K562 (cell line): ENCODE measurements around the gene KNTC1. TPM values are rescaled to one million over a fixed set of nuclear protein-coding genes. Genes with fewer than 3 reads are reported as not detected.

Source experiments
- ATAC-seq: fragments of 200-7000 bp; cut with Tn5 transposase; 3 replicates; pipeline ENCODE4 v1.9.1; 2020; ENCODE audit warnings: moderate library complexity
- BruUV-seq: library from RNA; stranded (reverse); fragments of 400-500 nt; replicated peaks from 2 replicates; lab custom pipeline; 2021; lab: Mats Ljungman, UMichigan
- CTCF ChIA-PET: fragments of 300-600 bp; formaldehyde crosslinking; extraction: SDS; loops from one replicate; lab custom pipeline; 2021; ENCODE audit warnings: low intra/inter-chr PET ratio; lab: Yijun Ruan, JAX
- POLR2A ChIA-PET: fragments of 300-600, 350-650 bp; sonication (Branson Sonifier 250); formaldehyde crosslinking; extraction: SDS; loops from one replicate; lab custom pipeline; 2021; ENCODE audit warnings: antibody characterized with exemption, inconsistent platforms; lab: Yijun Ruan, JAX
- DNase-seq, 4 experiments: peaks; one replicate each; pipeline versions ENCODE4 v3.0.0 to v3.0.0-alpha.2; 2011 to 2018; ENCODE audit warnings: low spot score in 3 of 4, mixed read lengths in 3 of 4; ENCODE audit errors: extremely low read depth in 1 of 4
- FAIRE-seq: peaks from 2 replicates; lab custom pipeline; 2011; peaks lifted over from hg19 to GRCh38; lab: Jason Lieb, UNC
- H2AFZ ChIP-seq: 2 replicates; pipeline ENCODE4 v1.6.0; 2011; ENCODE audit warnings: low read depth, low read length, control low read depth, inconsistent platforms
- H3K27ac ChIP-seq: fragments of 200-600 bp; 3 replicates; pipeline ENCODE4 v1.8.0; 2011; ENCODE audit warnings: low read depth, mild to moderate bottlenecking, control low read depth, inconsistent platforms, low read length, moderate library complexity, mixed read lengths; ENCODE audit errors: extremely low read depth
- H3K27me3 ChIP-seq, 2 experiments: fragments of 300-600 bp in 1 of 2; 2 replicates in 1 of 2; 3 replicates in 1 of 2; pipeline versions ENCODE4 v1.6.0 to v1.8.0; 2011; ENCODE audit warnings: inconsistent platforms in 2 of 2, low read length in 2 of 2, mild to moderate bottlenecking in 1 of 2, mixed read lengths in 1 of 2, moderate library complexity in 1 of 2; ENCODE audit not compliant: control insufficient read depth in 2 of 2, insufficient read depth in 2 of 2
- H3K36me3 ChIP-seq: fragments of 300-600 bp; 3 replicates; pipeline ENCODE4 v1.8.0; 2011; ENCODE audit warnings: mild to moderate bottlenecking, low read length, inconsistent platforms; ENCODE audit not compliant: control insufficient read depth, insufficient read depth
- H3K4me1 ChIP-seq, 2 experiments: fragments of 200-600 bp in 1 of 2; replicated peaks in 1 of 2; 2 replicates in 1 of 2; 3 replicates in 1 of 2; pipeline versions ENCODE4 v1.5.1 to v1.8.0; 2011; ENCODE audit warnings: inconsistent platforms in 2 of 2, low read length in 2 of 2, mild to moderate bottlenecking in 1 of 2, mixed read lengths in 1 of 2, moderate library complexity in 1 of 2; ENCODE audit not compliant: control insufficient read depth in 2 of 2, insufficient read depth in 2 of 2
- H3K4me2 ChIP-seq: 2 replicates; pipeline ENCODE4 v1.6.1; 2011; ENCODE audit warnings: low read length, control low read depth, inconsistent platforms, mixed read lengths; ENCODE audit not compliant: insufficient read depth
- H3K4me3 ChIP-seq: fragments of 200-600 bp; sonication (generic), shearing (Covaris generic); 2 replicates; pipeline ENCODE4 v1.5.1; 2016; ENCODE audit warnings: control low read depth, inconsistent platforms
- H3K79me2 ChIP-seq: fragments of 200-600 bp; 3 replicates; pipeline ENCODE4 v1.8.0; 2011; ENCODE audit warnings: low read length, inconsistent platforms; ENCODE audit not compliant: control insufficient read depth, insufficient read depth
- H3K9ac ChIP-seq, 2 experiments: 2 replicates each; pipeline versions ENCODE4 v1.6.0 to v1.6.1; 2011; ENCODE audit warnings: low read depth in 2 of 2, low read length in 2 of 2, control low read depth in 1 of 2, inconsistent platforms in 1 of 2, mild to moderate bottlenecking in 1 of 2, mixed read lengths in 1 of 2; ENCODE audit not compliant: insufficient read depth in 1 of 2
- H3K9me1 ChIP-seq: one replicate; pipeline ENCODE4 v1.6.0; 2011; ENCODE audit warnings: inconsistent platforms, mild to moderate bottlenecking, low read length, moderate library complexity; ENCODE audit not compliant: control insufficient read depth, insufficient read depth
- H3K9me3 ChIP-seq: replicated peaks from 2 replicates; pipeline ENCODE4 v1.5.1; 2011; ENCODE audit warnings: low read depth, low read length, inconsistent platforms; ENCODE audit not compliant: control insufficient read depth, insufficient read depth
- H4K20me1 ChIP-seq: replicated peaks from 2 replicates; pipeline ENCODE4 v1.6.1; 2011; ENCODE audit warnings: low read length, inconsistent platforms, mixed read lengths; ENCODE audit not compliant: control insufficient read depth, insufficient read depth
- FOXM1 ChIP-seq, 2 experiments: fragments of 450-650 bp in 1 of 2; sonication (generic) in 1 of 2; formaldehyde crosslinking in 1 of 2; IDR thresholded peaks; 2 replicates each; pipeline versions ENCODE4 v1.6.1 to v1.9.0; 2017 to 2022; ENCODE audit warnings: low read depth in 2 of 2, mild to moderate bottlenecking in 2 of 2, missing genetic modification reagents in 1 of 2, moderate library complexity in 1 of 2
- PML ChIP-seq: IDR thresholded peaks from 2 replicates; pipeline ENCODE4 v1.6.1; 2012; ENCODE audit warnings: low read length, inconsistent platforms
- POU5F1 ChIP-seq: fragments of 150-350 bp; IDR thresholded peaks from 2 replicates; pipeline ENCODE4 v1.6.1; 2014; ENCODE audit warnings: borderline replicate concordance, low read length, low read depth, mild to moderate bottlenecking; ENCODE audit not compliant: partially characterized antibody
- ZNF146 ChIP-seq: IDR thresholded peaks from one replicate; pipeline ENCODE4 v1.6.1; 2018; ENCODE audit warnings: missing compliant biosample characterization; ENCODE audit not compliant: unreplicated experiment
- WGBS: fragments of 100-300 bp; shearing (Covaris generic); methylation state at CpG from one replicate; pipeline ENCODE4 v1.1.6; 2016; ENCODE audit warnings: low coverage, mixed read lengths; ENCODE audit not compliant: insufficient coverage; ENCODE audit errors: missing lambda C conversion rate; 5-methylcytosine and 5-hydroxymethylcytosine counted together
- in situ Hi-C: fragments of 300-500 bp; cut with MboI; formaldehyde crosslinking; loops from 4 replicates; pipeline ENCODE4 v1.15.0; 2018; ENCODE audit warnings: inconsistent platforms, mixed read lengths
- intact Hi-C: fragments of 100-400 bp; cut with micrococcal nuclease; formaldehyde crosslinking; loops from 2 replicates; pipeline ENCODE4 v1.14.2; 2022
- polyA plus RNA-seq, 8 experiments: library from polyadenylated mRNA; depleted of rRNA in 4 of 8; stranded (reverse) in 5 of 8; unstranded in 3 of 8; fragments of >200 nt; fragmentation: Nextera tagmentation in 2 of 8; fragmentation: Illumina TruSeq in 1 of 8; extraction: Ambion mirVana in 2 of 8; extraction: Trizol in 1 of 8; gene quantifications; 2 replicates each; pipeline versions ENCODE4 v1.2.1 to v1.2.3, GENCODE V29; 2011 to 2014; ENCODE audit warnings: inconsistent platforms in 1 of 8, missing spikeins in 1 of 8
- total RNA-seq, 7 experiments: library from RNA; depleted of rRNA in 6 of 7; stranded (reverse); fragments of >200 nt in 6 of 7; fragmentation: Illumina TruSeq in 2 of 7; extraction: Trizol in 2 of 7; gene quantifications; 2 replicates each; pipeline versions ENCODE4 v1.2.1 to v1.2.3, GENCODE V29; 2011 to 2021; ENCODE audit warnings: low replicate concordance in 1 of 7
- TF ChIP-seq, protein P1 (sequence below): fragments of 450-650 bp; IDR thresholded peaks from 2 replicates; pipeline ENCODE4 v1.6.1; 2017; ENCODE audit warnings: antibody characterized with exemption, mild to moderate bottlenecking

KNTC1 gene
- total and polyA plus RNA-seq, 9 of the 15 experiments (the other 6 are each of a cell fraction or from before 2014, with no cell fraction given): 38.9 to 135 (median 99.6) TPM

DNA sequence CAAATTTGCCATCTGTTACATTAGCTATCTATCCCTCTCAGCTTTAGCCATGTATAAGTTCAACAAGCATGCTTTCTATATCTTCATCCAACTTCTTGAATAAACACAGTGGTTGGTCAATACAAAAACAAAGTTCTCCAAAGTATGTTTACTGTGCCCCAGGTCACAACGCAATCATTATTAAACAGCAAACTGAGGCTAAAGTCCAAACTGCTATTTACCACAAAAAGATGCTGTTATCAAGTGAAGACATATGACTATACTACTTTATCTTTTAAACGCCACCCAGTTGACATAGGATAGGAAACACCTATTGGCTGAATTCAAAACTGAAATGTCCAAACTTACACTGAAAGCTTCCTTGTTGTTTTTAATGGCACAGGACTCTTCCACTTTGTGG is 38.0 kb upstream of the KNTC1 start (continued):
- TF ChIP-seq, protein P1, sequence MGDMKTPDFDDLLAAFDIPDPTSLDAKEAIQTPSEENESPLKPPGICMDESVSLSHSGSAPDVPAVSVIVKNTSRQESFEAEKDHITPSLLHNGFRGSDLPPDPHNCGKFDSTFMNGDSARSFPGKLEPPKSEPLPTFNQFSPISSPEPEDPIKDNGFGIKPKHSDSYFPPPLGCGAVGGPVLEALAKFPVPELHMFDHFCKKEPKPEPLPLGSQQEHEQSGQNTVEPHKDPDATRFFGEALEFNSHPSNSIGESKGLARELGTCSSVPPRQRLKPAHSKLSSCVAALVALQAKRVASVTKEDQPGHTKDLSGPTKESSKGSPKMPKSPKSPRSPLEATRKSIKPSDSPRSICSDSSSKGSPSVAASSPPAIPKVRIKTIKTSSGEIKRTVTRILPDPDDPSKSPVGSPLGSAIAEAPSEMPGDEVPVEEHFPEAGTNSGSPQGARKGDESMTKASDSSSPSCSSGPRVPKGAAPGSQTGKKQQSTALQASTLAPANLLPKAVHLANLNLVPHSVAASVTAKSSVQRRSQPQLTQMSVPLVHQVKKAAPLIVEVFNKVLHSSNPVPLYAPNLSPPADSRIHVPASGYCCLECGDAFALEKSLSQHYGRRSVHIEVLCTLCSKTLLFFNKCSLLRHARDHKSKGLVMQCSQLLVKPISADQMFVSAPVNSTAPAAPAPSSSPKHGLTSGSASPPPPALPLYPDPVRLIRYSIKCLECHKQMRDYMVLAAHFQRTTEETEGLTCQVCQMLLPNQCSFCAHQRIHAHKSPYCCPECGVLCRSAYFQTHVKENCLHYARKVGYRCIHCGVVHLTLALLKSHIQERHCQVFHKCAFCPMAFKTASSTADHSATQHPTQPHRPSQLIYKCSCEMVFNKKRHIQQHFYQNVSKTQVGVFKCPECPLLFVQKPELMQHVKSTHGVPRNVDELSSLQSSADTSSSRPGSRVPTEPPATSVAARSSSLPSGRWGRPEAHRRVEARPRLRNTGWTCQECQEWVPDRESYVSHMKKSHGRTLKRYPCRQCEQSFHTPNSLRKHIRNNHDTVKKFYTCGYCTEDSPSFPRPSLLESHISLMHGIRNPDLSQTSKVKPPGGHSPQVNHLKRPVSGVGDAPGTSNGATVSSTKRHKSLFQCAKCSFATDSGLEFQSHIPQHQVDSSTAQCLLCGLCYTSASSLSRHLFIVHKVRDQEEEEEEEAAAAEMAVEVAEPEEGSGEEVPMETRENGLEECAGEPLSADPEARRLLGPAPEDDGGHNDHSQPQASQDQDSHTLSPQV: peak; percentile 65; the same call in 1 of the 2 replicates
- peak; percentile 59; the same call in 1 of the 2 replicates for TF ChIP-seq PML

DNA sequence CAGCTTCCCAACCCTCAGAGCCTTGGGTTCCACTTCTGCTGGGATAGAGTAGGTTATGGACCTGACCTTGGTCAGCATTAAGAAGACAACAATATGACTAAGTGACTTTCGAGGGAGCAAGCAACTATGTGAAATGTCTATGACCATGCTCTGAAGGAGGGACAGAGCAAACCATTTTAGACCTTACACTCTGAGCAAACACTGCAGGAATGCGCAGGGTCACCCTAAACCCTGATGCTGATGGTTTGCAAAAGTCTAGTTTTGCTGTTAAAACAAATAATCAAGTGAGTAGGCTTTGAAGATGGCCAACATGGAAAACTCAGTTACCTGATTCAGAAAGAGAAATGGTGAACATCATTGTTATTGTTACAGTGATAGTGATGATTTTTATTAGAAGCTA is 35.1 kb upstream of the KNTC1 start:
- Histone ChIP-seq H3K4me1 (peaks cover 0 to 6% of the 10 kb centered on the region in 2 experiments; a peak in 2 of 5 replicates), H2AFZ (no peak overlapping the region), H3K4me3 (no peak overlapping the region), H3K9me1 (no peaks in the 10 kb centered on the region), H3K27me3 (no peaks in the 10 kb centered on the region), H3K4me2 (no peak overlapping the region), H4K20me1 (no peaks in the 10 kb centered on the region), H3K9me3 (no peaks in the 10 kb centered on the region), H3K27ac (no peak overlapping the region), H3K9ac (no peak overlapping the region), H3K79me2 (peaks cover 45% of the 10 kb centered on the region), H3K36me3 (peaks cover 76% of the 10 kb centered on the region)
- no peak for FAIRE-seq
- BruUV-seq: no TSS peak
- ATAC-seq: peak; percentile 14
- in situ Hi-C loops (no loop called here), intact Hi-C loops (no loop called here)
- no peak for DNase-seq
- 97% methylated on average over 2 of the region's 2 CpGs for WGBS
- POLR2A ChIA-PET: interaction anchor here (0.6 to 9.6 kb wide), 6 partner anchors 7 to 280 kb away, joined by 3 to 125 read pairs (median 4); partner anchors contain the start of gene ZCCHC8
- TF ChIP-seq FOXM1 (IDR thresholded peaks at IDR 0.05; ENCODE audit: low read depth) (no peak), FOXM1 (CRISPR knock-in tag; IDR thresholded peaks at IDR 0.05; ENCODE audit: low read depth) (no peak), POU5F1 (no peak), ZNF146 (CRISPR knock-in tag) (no peak)
- CTCF ChIA-PET: no interaction called here
